Tibial nerve (tissue), 4 donors: ENCODE results near the gene GNA12. TPM values are rescaled to one million over a fixed set of nuclear protein-coding genes. Genes with fewer than 3 reads are reported as not detected.
A peak's percentile ranks its signal among the peaks of the same experiment; 100 is the strongest.

Experiments used
- DNase-seq, 2 donors: peaks; one replicate each; pipeline ENCODE4 v3.0.0-alpha.2; 2019; ENCODE audit warnings: low spot score in 2 of 2
- H3K27ac ChIP-seq, 4 donors: fragments of 200-600 bp; sonication (generic) in 3 of 4; one replicate each; pipeline ENCODE4 v1.5.1; 2017 to 2019; ENCODE audit warnings: mild to moderate bottlenecking in 1 of 4
- H3K27me3 ChIP-seq, 2 donors: fragments of 200-600 bp; sonication (generic) in 1 of 2; one replicate each; pipeline versions ENCODE4 v1.5.1 to v1.6.0; 2017 to 2019
- H3K36me3 ChIP-seq, 3 donors: fragments of 200-600 bp; sonication (generic); one replicate each; pipeline ENCODE4 v1.5.1; 2018 to 2019
- H3K4me1 ChIP-seq, 4 donors: fragments of 200-600 bp; sonication (generic) in 3 of 4; one replicate each; pipeline ENCODE4 v1.5.1; 2017 to 2019
- H3K4me3 ChIP-seq, 4 donors: fragments of 200-600 bp; sonication (generic) in 3 of 4; one replicate each; pipeline ENCODE4 v1.5.1; 2017 to 2019; ENCODE audit warnings: mild to moderate bottlenecking in 1 of 4, moderate library complexity in 1 of 4
- H3K9me3 ChIP-seq, 4 donors: fragments of 200-600 bp; sonication (generic) in 3 of 4; one replicate each; pipeline ENCODE4 v1.5.1; 2017 to 2019
- CTCF ChIP-seq, 5 experiments: fragments of 200-600 bp in 3 of 5; fragments of 450-650 bp in 2 of 5; sonication (generic) in 3 of 5; IDR thresholded peaks; one replicate each; pipeline ENCODE4 v1.5.1; 2016 to 2019; ENCODE audit warnings: antibody characterized with exemption in 5 of 5, mild to moderate bottlenecking in 3 of 5, moderate library complexity in 2 of 5
- EP300 ChIP-seq, 2 donors: sonication (generic); formaldehyde crosslinking; IDR thresholded peaks; one replicate each; pipeline ENCODE4 v1.6.1; 2017; ENCODE audit warnings: antibody characterized with exemption in 2 of 2, mild to moderate bottlenecking in 1 of 2
- POLR2A ChIP-seq, 2 donors: fragments of 450-650 bp; IDR thresholded peaks; one replicate each; pipeline ENCODE4 v1.6.1; 2017; ENCODE audit warnings: antibody characterized with exemption in 2 of 2, mild to moderate bottlenecking in 2 of 2, moderate library complexity in 2 of 2
- WGBS, 2 donors: methylation state at CpG; one replicate each; pipeline ENCODE4 v1.1.5; 2018; 5-methylcytosine and 5-hydroxymethylcytosine counted together
- total RNA-seq, 4 donors: library from RNA; depleted of rRNA; stranded (reverse); fragments of >200 nt; gene quantifications; one replicate each; pipeline ENCODE4 v1.1.0, GENCODE V29; 2016

The GNA12 gene
- total RNA-seq, 4 donors from 2014 or later: 21.3 to 36.0 (median 29.4) TPM

- no peak for DNase-seq
- H3K36me3 ChIP-seq: peaks cover 0 to 41% (median 5%) of the 10 kb centered on the region in 3 donors
- peak overlapping the region; percentile 10 to 79 (median 61) for H3K27ac ChIP-seq
- WGBS, 2 donors: 83% methylated on average over 9 of the region's 9 CpGs
- H3K4me1 ChIP-seq: peaks cover 0 to 15% (median 2%) of the 10 kb centered on the region in 4 donors
- no peaks in the 10 kb centered on the region for H3K27me3 ChIP-seq
- H3K4me3 ChIP-seq: no peak overlapping the region
- H3K9me3 ChIP-seq: no peaks in the 10 kb centered on the region
- TF ChIP-seq EP300 (IDR thresholded peaks at IDR 0.05): no peak
- no peak for TF ChIP-seq CTCF (IDR thresholded peaks at IDR 0.05)
- no peak for TF ChIP-seq POLR2A (IDR thresholded peaks at IDR 0.05)
These were observed 48.2 kb downstream of the GNA12 start for GRCh38 chr7:2795906-2796305.

GRCh38 chr7:2794836-2795636 is 49.1 kb downstream of the GNA12 start:
- DNase-seq: no peak
- H3K9me3 ChIP-seq: no peaks in the 10 kb centered on the region
- no peaks in the 10 kb centered on the region for H3K27me3 ChIP-seq
- 91% methylated on average over 12 to 17 of the region's 17 CpGs for WGBS, 2 donors
- no peak for TF ChIP-seq EP300 (IDR thresholded peaks at IDR 0.05)
- TF ChIP-seq POLR2A (IDR thresholded peaks at IDR 0.05): no peak
- peaks cover 0 to 49% (median 5%) of the 10 kb centered on the region in 3 donors for H3K36me3 ChIP-seq
- H3K27ac ChIP-seq: peak overlapping the region in 2 of 4 donors; percentile 70 to 79
- peaks cover 0 to 12% (median 0%) of the 10 kb centered on the region in 4 donors for H3K4me1 ChIP-seq
- no peak overlapping the region for H3K4me3 ChIP-seq

GRCh38 chr7:2792856-2793487 is 51.1 kb downstream of the GNA12 start:
- TF ChIP-seq CTCF (IDR thresholded peaks at IDR 0.05) (no peak), EP300 (IDR thresholded peaks at IDR 0.05) (no peak)
- Histone ChIP-seq H3K27me3 (no peaks in the 10 kb centered on the region), H3K4me1 (peaks cover 0 to 12% (median 0%) of the 10 kb centered on the region in 4 donors), H3K4me3 (no peak overlapping the region), H3K9me3 (no peaks in the 10 kb centered on the region), H3K27ac (no peak overlapping the region), H3K36me3 (peaks cover 0 to 66% (median 5%) of the 10 kb centered on the region in 3 donors)
- DNase-seq: no peak
- WGBS, 2 donors: 89 to 96% methylated on average over 16 of the region's 16 CpGs

- no peak for DNase-seq
- 88 to 89% methylated on average over 5 of the region's 5 CpGs for WGBS, 2 donors
- Histone ChIP-seq H3K4me3 (no peak overlapping the region), H3K9me3 (no peaks in the 10 kb centered on the region), H3K4me1 (peaks cover 0 to 12% (median 0%) of the 10 kb centered on the region in 4 donors), H3K27ac (no peak overlapping the region), H3K36me3 (peaks cover 0 to 74% (median 5%) of the 10 kb centered on the region in 3 donors), H3K27me3 (no peaks in the 10 kb centered on the region)
- no peak for TF ChIP-seq POLR2A (IDR thresholded peaks at IDR 0.05)
- TF ChIP-seq CTCF (IDR thresholded peaks at IDR 0.05): no peak
- TF ChIP-seq EP300 (IDR thresholded peaks at IDR 0.05): no peak
These were observed 51.9 kb downstream of the GNA12 start for GRCh38 chr7:2792235-2792634.

- Histone ChIP-seq H3K27ac (no peak overlapping the region), H3K36me3 (peaks cover 0 to 82% (median 5%) of the 10 kb centered on the region in 3 donors), H3K9me3 (no peaks in the 10 kb centered on the region), H3K4me3 (no peak overlapping the region), H3K4me1 (peaks cover 0 to 3% (median 0%) of the 10 kb centered on the region in 4 donors), H3K27me3 (no peaks in the 10 kb centered on the region)
- no peak for DNase-seq
- 81 to 92% methylated on average over 5 of the region's 5 CpGs for WGBS, 2 donors
- TF ChIP-seq CTCF (IDR thresholded peaks at IDR 0.05) (no peak), POLR2A (IDR thresholded peaks at IDR 0.05) (no peak), EP300 (IDR thresholded peaks at IDR 0.05) (no peak)
These were observed 52.7 kb downstream of the GNA12 start for GRCh38 chr7:2791390-2791789.
